DMS153 treated with DMSO at 0.1 percent for 48 hours (cell line): Measurements from ENCODE around the gene RCBTB2.
A peak's percentile ranks its signal among the peaks of the same experiment; 100 is the strongest.
"Not testable (repeated sequence)": the region's sequence is repeated elsewhere in the genome, so short reads cannot be mapped to it uniquely, and the experiment has no call there.

Source experiments
- DNase-seq: peaks from one replicate; lab custom pipeline; 2025; ENCODE audit not compliant: unreplicated experiment; lab: John Stamatoyannopoulos, UW

RCBTB2 gene

GRCh38 chr13:48532506-48533499 lies at the start of gene RCBTB2:
Gene RCBTB2 (minus strand): TSS chr13:48533080. CDS start chr13:48521939, 11,141 bp downstream.
- peak; percentile 97 for DNase-seq

DNA sequence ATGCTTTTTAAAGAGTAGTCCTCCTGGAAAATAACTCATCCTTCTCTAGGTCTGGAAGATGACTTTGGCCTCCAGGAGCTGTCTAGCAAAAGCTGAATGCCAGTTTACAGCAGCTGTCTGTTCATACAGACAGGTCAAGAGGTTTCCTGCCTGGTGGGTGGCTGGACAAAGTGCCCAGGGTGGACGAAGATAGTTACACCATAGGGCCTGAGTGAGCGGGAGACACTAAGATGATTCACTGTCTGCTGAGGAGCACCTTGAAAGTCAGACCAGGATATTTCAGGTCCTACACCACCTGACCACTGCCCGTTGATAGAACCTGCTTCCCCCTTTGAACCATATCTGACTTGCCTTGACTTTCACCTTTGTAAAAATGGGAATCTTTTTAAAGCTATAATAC lies 49.2 kb upstream of the RCBTB2 start:
- no peak for DNase-seq

DNA sequence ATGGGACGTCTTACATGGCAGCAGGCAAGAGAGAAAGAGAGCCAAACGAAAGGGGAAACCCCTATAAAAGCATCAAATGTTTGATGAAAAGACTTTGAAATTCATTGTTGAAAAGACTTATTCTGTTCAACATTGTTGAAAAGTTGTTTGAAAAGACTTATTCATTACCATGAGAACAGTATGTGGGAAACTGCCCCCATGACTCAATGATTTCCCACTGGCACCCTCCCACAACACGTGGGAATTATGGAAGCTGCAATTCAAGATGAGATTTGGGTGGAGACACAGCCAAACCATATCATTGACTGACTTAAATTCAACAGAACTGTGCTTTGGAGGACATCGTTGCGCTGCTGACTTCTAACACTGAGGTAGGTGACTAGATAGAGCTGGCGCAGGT lies 48.0 kb upstream of the RCBTB2 start:
- DNase-seq: no peak

- peak; percentile 51 for DNase-seq
Observed at GRCh38 chr13:48580185-48580803, 47.4 kb upstream of the RCBTB2 start.

DNA sequence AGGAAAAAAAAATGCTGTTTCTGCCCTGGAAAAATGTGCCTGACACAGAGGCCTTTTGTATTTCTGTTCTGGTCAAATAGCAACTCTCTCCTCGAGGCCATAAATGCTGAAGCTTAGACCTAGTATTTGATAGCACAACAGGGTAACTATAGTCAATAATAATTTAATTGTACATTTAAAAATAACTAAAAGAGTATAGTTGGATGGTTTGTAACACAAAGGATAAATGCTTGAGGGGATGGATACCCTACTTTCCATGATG lies 47.0 kb upstream of the RCBTB2 start:
- not testable (repeated sequence) for DNase-seq

GRCh38 chr13:48579165-48579918 lies 46.5 kb upstream of the RCBTB2 start:
- DNase-seq: peak; percentile 27

DNA sequence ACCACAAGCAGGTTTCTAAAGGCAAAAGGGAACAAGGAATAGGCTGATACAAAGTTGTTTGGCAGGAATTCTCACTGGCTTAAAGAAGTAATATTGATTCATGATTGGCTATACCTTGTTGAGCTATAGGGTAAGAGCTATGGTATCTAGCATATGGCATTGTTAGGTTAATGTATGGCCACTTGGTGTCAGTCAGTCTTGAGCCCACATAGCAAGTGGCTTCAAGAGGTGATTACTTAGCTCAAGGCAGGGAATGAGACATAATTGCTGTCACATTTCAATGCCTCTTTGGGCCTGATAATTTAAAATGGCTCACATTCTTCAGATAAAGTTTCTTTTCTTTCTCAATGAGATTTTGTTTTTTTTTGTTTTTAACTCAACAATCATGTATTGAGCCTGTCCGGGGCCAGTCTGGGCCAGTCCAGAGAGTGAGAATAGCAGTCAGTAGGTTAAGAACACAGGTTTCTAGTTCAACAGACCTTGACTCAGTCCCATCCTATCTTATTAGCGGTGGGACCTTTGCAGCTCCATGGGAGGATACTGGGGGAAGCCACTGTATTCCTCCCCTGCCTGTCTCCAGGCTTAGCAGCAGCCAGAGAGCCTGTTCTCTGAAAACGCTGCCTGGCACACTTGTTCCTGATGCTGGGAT lies 45.8 kb upstream of the RCBTB2 start:
- no peak for DNase-seq

DNA sequence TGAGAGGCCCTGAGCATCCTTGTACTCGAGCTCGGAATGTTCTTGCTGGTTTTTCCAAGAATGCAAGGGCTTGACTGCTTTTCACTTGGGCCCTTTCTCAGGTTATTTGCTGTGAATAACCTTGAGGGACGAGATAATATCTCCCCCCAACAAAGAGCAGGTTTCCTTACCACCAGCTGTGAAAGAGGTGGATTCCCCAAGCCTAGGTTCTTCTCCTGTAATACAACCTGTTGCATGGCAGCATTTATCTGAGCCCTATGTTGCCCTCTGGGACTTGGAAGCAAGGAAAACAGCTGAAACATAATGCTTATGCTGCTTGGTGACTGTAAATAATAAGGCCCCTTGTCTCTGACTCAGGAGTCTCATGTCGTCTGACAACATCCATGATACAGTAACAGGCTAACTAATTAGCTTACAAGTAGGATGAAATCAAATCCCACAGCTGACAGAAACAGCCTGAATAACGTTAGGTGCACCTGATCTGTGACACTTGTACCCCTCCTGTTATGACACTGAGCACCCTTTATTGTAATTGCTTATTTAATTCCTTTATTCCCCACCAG lies 43.6 kb upstream of the RCBTB2 start:
- no peak for DNase-seq

GRCh38 chr13:48575031-48575430 lies 42.2 kb upstream of the RCBTB2 start:
- no peak for DNase-seq

GRCh38 chr13:48574041-48574796 lies 41.3 kb upstream of the RCBTB2 start:
- DNase-seq: no peak

DNA sequence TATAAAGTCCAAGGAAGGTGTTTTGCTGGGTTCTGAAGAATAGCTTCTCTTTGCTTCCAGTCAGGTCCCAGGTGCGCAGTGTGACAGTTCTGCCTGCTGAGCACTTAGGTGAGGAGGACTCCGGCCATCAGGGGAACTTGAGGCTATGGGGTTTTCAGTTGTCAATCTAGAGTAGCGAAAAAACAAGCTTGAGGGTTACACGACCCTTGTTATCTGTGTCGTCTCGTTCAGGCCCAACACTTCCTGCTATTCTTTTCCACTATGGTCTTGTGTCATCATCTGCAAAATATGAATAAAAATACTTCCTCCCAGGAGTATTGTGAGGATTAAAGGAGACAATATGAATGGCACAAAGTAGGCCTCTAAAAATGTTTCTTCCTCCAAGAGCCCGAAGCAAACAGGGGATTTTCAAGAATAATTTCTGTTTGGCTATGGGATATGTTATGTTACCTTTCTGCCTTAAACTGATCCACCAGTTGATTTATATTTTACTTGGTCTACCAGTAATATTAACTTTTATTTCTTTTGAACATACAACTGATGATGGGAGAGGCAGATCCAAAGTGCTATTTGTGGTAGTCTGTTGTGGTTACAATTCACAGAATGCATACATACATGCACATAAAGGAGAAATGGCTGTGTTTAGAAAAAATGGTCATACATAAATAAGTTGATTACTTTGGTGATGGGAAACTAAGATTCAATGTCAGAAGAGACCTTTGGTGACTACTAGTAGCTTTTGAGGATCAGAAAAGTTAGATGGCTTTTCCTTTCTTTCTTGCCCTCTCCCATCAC lies 40.5 kb upstream of the RCBTB2 start:
- DNase-seq: no peak

GRCh38 chr13:48571126-48571913 lies 38.4 kb upstream of the RCBTB2 start:
- no peak for DNase-seq

DNA sequence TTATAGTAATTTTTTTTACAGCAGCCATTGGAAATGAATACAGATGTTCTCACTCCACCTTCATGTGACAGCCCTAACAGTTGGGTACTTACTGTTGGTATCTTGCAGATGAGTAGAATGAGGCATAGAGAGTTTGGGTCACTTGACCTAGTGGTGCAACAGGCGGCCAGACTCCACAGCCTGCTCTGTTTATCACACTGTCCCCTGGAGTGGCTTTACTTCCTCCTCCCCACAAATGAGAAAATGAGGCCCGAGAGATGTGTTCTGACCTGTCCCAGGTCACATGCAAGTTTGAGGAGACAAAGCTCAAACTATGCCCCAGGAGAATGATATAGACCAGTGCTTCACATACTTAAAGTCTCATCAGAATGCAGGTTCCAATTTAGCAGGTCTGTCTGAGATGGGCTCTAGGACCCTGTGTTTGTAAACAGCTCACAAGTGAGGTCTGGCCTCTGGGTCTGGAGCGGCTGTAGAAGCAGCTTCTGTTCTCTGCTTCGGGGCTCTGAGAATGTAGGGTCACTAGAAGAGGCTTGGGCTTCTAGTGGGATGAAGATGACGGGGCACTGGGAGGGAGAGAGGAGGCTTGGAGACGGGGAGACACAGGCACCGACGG lies 37.4 kb upstream of the RCBTB2 start:
- DNase-seq: no peak

GRCh38 chr13:48569104-48569666 lies 36.3 kb upstream of the RCBTB2 start:
- no peak for DNase-seq

DNA sequence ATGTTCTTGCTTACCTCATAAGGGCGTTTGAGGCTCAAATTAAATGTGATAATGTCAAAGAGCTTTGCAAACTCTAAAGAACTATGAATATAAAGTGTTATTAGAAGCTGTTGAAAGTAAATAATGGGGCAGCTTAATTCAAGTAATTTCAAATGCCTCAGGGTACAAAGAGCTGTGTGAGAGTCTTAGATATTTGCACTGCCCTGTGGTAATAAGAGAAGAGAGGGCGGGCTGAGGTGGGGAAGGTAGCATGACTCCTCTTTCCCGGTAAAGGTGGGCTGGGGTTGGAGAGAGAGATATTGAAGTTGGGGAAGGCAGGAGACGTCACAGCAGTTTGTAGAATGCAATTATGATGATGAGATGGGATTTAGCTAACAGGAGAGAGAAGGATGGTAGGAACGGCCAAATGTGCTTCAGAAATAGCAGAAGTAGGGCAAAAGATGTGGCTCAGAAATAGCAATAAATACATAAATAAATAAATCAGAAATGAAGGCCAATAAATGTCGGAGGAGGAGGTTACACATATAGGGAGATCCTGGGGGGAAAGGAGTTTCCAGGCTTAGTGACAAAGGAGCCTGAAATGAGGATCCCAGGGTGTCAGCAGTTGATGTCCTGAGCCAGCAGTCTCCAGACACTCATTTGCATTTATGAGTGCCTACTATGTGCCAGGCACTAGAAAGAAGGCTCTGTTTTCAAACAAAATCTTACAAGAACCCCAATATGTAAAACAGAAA lies 35.7 kb upstream of the RCBTB2 start:
- no peak for DNase-seq

- DNase-seq: no peak
Observed at GRCh38 chr13:48567515-48568369, 34.9 kb upstream of the RCBTB2 start.
